ENCODE data around the gene SLC27A2.
"Not testable (repeated sequence)": the region's sequence is repeated elsewhere in the genome, so short reads cannot be mapped to it uniquely, and the experiment has no call there.

The SLC27A2 gene

GRCh38 chr15:50181969-50182218 is at the start of gene SLC27A2:
Gene SLC27A2, plus strand, starts transcription at chr15:50182196. Its CDS starts 232 bp downstream, at chr15:50182428.
- no peak for DNase-seq

- DNase-seq = not testable (repeated sequence)
Observed at GRCh38 chr15:50132251-50132984, 49.6 kb upstream of the SLC27A2 start.

- DNase-seq = no peak
Observed at GRCh38 chr15:50134524-50135024, 47.4 kb upstream of the SLC27A2 start.

- no peak for DNase-seq
Observed at GRCh38 chr15:50135031-50135551, 46.9 kb upstream of the SLC27A2 start.

- DNase-seq = no peak
Observed at GRCh38 chr15:50137330-50137761, 44.6 kb upstream of the SLC27A2 start.

GRCh38 chr15:50137893-50138292 is 44.1 kb upstream of the SLC27A2 start:
- no peak for DNase-seq

GRCh38 chr15:50138391-50138790 is 43.6 kb upstream of the SLC27A2 start:
- no peak for DNase-seq

GRCh38 chr15:50140098-50140497 is 41.9 kb upstream of the SLC27A2 start:
- peak in 1 of 2 experiments; percentile 35 for DNase-seq

- no peak for DNase-seq
Observed at GRCh38 chr15:50140983-50141382, 41.0 kb upstream of the SLC27A2 start.

- DNase-seq = no peak
Observed at GRCh38 chr15:50141856-50142255, 40.1 kb upstream of the SLC27A2 start.

GRCh38 chr15:50143255-50143860 is 38.6 kb upstream of the SLC27A2 start:
- DNase-seq = no peak

- no peak for DNase-seq
Observed at GRCh38 chr15:50144341-50145120, 37.5 kb upstream of the SLC27A2 start.

- peak; percentile 63 to 68 for DNase-seq
Observed at GRCh38 chr15:50145451-50145872, 36.5 kb upstream of the SLC27A2 start.

- no peak for DNase-seq
Observed at GRCh38 chr15:50146632-50147031, 35.4 kb upstream of the SLC27A2 start.

GRCh38 chr15:50148362-50148963 is 33.5 kb upstream of the SLC27A2 start:
- DNase-seq = peak in 1 of 2 experiments; percentile 2

GRCh38 chr15:50149090-50149489 is 32.9 kb upstream of the SLC27A2 start:
- DNase-seq = no peak

GRCh38 chr15:50150349-50150748 is 31.6 kb upstream of the SLC27A2 start:
- DNase-seq = no peak

GRCh38 chr15:50150851-50151250 is 31.1 kb upstream of the SLC27A2 start:
- DNase-seq = no peak

- DNase-seq = no peak
Observed at GRCh38 chr15:50151476-50151875, 30.5 kb upstream of the SLC27A2 start.

- not testable (repeated sequence) for DNase-seq
Observed at GRCh38 chr15:50158236-50158635, 23.8 kb upstream of the SLC27A2 start.

GRCh38 chr15:50162969-50163718 is 18.9 kb upstream of the SLC27A2 start:
- no peak for DNase-seq

GRCh38 chr15:50163719-50164410 is 18.1 kb upstream of the SLC27A2 start:
- DNase-seq = no peak

Measured in NCI-H2081 (cell line).